Activated CD4-positive, alpha-beta T cell treated with anti-CD3 and anti-CD28 coated beads, Interleukin-2, amount 50 U/mL, for 24 hours (primary cell): Measurements from ENCODE around the gene HAUS8.
"Not testable (repeated sequence)": the region's sequence is repeated elsewhere in the genome, so short reads cannot be mapped to it uniquely, and the experiment has no call there.

ENCODE experiments used
- DNase-seq, 2 donors: peaks; one replicate each; pipeline ENCODE4 v3.0.0-alpha.2; 2020; ENCODE audit warnings: low read depth in 1 of 2, low spot score in 1 of 2

Gene HAUS8

DNA sequence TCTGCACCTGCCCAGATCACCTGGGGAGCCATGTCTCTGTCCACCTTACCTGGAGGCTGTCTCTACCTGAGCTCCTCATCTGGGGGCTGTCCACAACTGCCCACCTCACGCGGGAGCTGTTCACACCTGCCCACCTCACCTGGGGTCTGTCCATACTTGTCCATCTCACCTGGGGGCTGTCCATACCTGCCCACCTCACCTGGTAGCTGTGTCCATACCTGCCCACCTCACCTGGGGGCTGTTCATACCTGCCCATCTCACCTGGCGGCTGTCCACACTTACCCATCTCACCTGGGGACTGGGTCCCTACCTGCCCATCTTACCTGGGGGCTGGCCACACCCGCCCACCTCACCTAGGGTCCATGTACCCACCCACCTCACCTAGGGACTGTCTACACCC, 38.6 kb downstream of the HAUS8 start:
- DNase-seq = no peak

DNA sequence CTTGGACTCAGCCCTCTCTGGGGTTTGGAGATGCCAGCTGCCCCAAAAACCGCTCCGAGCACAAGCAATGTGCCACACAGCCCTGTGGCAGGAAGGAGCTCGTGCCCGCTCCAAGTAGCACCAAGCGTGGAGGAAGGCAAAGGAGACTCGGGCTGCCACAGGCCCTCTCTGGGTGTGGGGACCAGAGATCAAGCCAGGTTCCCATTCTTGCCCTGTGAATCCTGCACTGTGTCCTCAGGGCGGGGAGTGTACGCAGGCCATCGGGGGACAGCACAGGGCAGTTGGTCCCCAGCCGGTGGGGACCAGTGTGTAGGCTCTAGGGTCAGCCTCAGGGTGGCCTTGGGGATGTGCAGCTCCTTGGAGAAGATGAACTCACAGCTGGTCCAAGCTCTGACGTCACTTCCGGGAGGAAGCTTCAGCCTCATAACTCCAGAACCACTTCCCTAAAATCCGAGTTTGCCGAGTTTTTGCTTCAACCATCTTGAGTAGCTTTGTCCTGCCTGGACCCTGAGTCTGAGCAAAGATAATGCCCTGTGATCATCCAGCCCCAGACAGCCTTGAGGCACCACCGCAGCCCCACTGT, 39.3 kb downstream of the HAUS8 start:
- no peak for DNase-seq

DNA sequence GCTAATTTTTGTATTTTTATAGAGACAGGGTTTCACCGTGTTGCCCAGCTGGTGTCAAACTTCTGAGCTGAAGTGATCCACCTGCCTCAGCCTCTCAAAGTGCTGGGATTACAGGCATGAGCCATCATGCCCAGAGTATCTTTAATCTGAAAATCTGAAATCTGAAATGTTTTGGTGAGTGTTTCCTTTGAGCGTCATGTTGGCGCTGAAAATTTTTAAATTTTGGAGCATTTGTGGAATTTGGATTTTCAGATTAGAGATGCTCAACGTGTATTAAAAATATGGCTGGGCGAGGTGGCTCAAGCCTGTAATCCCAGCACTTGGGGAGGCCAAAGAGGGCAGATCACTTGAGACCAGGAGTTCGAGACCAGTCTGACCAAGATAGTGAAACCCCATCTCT, 43.5 kb downstream of the HAUS8 start:
- no peak for DNase-seq

- no peak for DNase-seq
These were observed 47.7 kb downstream of the HAUS8 start for GRCh38 chr19:17027535-17027975.

DNA sequence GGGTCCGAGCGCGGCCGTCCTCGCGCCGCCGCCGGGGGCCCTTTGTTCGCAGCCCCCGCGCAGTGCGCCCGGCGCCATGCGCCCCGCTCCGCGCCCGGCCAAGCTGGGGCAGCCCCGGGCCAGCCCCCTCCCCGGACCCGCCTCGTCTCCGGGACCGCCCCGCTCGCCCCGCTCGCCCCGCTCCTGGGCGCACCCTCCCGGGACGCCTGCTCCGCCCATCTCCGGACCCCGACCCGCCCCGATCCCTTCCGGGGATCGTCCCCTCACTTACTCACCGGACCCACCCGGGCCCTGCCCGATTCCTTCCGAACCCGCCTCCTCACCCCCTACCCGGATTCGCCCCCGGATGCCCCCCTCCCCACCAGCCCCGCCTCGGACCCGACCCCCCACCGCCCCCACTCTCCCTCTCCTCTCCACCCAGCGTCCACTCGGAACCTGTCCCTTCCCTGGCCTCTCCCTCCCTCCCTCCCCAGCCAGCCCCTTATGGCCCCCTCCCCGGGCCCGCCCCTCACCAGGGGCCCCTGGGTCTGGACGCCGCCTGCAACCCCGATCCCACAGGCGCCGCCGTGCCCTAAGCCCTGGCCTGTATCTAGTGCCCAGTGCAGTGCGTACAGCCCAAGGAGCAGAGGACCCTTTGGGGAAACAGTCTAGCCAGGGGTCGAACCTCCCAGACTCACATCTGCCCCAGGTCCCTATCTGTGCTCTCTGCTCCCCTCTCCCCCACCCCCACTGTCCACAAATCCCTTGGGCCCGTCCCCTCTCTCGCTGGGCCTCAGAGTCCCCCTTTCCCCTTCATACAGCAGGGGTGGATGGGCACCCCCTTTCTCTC, 48.3 kb downstream of the HAUS8 start, which contains the start of gene CPAMD8:
CPAMD8 (minus strand) TSS at position 105 of the 829 bp plus-strand sequence. CDS start 168 bp downstream, outside the sequence.
- no peak for DNase-seq

- DNase-seq = no peak
These were observed 49.1 kb downstream of the HAUS8 start for GRCh38 chr19:17025991-17026658.

- no peak for DNase-seq
These were observed 49.9 kb downstream of the HAUS8 start for GRCh38 chr19:17025361-17025760.

GRCh38 chr19:17024941-17025340, 50.3 kb downstream of the HAUS8 start:
- DNase-seq = not testable (repeated sequence)

GRCh38 chr19:17023805-17024204, 51.4 kb downstream of the HAUS8 start:
- DNase-seq = no peak

- DNase-seq = no peak
These were observed 52.5 kb downstream of the HAUS8 start for GRCh38 chr19:17022738-17023137.

DNA sequence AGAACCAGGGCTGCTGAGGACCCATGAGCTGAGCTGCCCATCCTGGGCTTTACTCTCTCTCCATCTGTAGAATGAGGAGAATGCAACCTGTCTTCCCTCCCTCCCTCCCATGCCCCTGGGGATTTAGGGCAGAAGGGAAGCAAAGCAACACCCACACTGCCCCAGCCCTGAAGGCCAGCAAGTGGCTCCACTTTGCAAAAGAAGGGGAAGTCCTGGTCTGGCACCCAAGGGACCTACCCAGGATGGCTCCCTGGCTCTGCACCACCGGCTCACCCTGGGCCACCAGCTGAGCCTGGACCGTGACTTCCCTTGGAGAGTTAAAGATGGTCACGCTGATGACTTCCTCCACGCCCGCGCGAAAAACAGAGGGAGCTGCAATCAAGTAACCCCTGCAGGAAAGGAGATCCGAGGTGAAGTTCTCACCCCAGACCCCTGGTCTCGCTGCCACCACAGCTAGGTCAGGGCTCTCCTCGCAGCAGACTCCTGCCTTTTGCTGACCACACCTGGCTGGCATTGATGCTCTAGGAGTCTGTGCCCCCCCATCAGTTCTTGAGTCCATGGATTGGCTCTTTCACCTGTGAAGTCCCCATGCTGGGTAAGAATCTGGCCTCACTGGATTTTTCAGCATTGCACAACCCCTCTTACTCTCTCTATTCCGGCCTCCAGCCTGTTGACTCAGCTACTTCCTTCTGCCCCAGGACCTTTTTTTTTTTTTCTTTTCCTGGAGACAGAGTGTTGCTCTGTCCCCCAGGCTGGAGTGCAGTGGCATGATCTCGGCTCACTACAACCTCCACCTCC, 53.3 kb downstream of the HAUS8 start:
- no peak for DNase-seq

DNA sequence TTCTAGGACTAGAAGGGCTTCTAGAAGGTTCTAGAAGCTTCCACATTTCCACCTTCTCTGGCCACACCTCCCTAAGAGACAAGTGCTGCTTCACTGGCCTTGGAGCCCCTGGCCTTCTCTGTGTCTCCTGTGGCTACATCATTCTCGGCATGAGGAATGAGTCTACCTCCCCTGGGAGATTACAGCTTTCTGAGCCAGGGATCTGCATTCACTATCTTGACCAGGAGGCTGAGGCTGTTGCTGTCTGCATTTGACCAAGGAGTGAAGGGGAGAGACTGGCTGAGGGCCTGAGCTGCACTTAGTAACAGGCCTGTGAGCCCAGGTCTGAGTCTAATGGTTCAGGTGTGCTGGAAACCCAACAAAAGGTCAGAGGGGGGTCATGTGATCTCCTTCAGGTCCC, 53.9 kb downstream of the HAUS8 start:
- no peak for DNase-seq

GRCh38 chr19:17020823-17021222, 54.4 kb downstream of the HAUS8 start:
- no peak for DNase-seq

GRCh38 chr19:17020385-17020784, 54.9 kb downstream of the HAUS8 start:
- no peak for DNase-seq

DNA sequence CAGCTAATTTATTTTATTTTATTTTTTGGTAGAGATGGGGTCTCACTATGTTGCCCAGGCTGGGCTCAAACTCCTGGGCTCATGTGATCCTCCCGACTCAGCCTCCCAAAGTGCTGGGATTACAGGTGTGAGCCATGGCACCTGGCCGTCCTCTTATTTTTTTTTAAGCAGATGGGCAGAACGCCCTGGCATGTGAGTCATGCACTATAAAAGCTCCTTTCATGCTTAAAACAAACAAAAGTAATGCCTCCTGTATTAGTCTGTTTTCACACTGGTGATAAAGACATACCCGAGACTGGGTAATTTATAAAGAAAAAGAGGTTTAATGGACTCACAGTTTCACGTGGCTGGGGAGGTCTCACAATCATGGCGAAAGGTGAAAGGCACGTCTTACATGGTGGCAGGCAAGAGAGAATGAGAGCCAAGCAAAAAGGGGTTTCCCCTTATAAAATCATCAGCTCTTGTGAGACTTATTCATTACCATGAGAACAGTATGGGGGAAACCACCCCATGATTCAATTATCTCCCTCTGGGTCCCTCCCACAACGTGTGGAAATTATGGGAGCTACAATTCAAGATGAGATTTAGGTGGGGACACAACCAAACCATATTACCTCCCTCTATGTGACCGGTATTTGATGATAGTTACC, 60.9 kb downstream of the HAUS8 start:
- not testable (repeated sequence) for DNase-seq

DNA sequence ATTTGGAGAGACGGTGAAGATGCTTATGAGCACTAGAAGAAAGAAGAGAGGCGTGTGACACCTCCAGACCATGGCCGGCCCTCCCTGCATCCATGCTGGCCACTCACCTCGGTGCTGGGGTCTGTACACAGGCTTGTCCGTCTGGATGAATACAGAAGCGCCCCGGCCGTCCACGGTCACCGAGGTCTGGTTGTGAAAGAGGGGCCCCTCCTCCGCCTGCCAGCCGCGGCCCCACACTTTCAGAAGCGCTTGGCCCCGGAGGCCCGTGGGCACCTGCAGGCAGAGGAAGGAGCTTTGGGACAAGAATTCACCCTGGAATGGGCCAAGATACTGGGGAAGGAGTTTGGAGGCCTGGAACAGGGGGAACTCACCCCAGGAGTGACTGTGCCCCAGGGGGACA, 63.8 kb downstream of the HAUS8 start:
- DNase-seq = no peak

DNA sequence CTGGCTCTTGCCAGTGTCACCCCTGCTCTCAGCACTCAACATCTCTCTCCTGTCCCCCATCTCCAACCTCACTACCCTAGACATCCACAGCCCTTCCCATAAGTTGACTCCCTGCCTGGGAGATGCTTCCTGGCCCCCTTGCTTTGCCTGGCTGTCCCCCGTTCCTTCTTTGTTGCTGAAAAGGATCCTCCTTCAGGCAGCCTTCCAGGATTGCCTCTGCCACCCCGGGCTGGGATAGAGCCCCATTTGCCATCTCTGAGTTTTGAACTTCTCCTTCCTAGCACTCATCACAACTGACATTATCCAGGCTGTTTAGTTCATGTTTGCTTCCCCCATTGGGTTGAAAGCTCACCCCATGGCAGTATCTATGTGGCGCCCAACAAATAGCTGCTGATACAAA, 68.7 kb downstream of the HAUS8 start:
- no peak for DNase-seq

DNA sequence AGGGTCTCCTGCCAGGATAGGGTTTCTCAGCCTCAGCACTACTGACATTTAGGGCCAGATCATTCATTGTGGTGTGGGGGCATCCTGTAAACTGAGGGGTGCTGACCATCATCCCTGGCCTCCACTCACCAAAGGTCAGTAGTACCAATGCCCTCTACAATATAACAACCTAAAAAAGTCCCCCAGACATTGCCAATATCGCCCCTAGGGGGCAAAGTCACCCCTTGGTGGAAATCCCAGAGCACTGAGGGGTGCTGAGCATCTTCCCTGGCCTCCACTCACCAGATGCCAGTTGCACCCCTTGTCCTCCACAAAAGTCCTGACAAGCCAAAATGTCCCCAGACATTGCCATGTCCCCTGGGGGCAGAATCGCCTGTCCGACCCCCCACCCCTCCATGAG, 70.3 kb downstream of the HAUS8 start:
- DNase-seq = no peak

- no peak for DNase-seq
These were observed 70.9 kb downstream of the HAUS8 start for GRCh38 chr19:17004386-17004785.

- DNase-seq = no peak
These were observed 72.8 kb downstream of the HAUS8 start for GRCh38 chr19:17002455-17002854.
